CD14-positive monocyte (primary cell): ENCODE data around the gene FCRL3. TPM values are rescaled to one million over a fixed set of nuclear protein-coding genes. Genes with fewer than 3 reads are reported as not detected.

ENCODE experiments used
- DNase-seq, 3 donors: peaks; one replicate each; pipeline ENCODE4 v3.0.0-alpha.2; 2011 to 2022
- H2AFZ ChIP-seq: 2 replicates; pipeline ENCODE4 v1.6.0; 2012; ENCODE audit warnings: mild to moderate bottlenecking, low read depth, low read length, inconsistent platforms; ENCODE audit not compliant: insufficient read depth, poor library complexity, severe bottlenecking
- H3K27ac ChIP-seq, 2 donors: 1 replicate in 1 of 2; 2 replicates in 1 of 2; pipeline ENCODE4 v1.5.1; 2012 to 2013; ENCODE audit warnings: low read length in 2 of 2, control low read depth in 1 of 2, inconsistent platforms in 1 of 2, low read depth in 1 of 2, mild to moderate bottlenecking in 1 of 2
- H3K27me3 ChIP-seq, 2 donors: one replicate each; pipeline versions ENCODE4 v1.6.0 to v1.6.1; 2011 to 2013; ENCODE audit warnings: low read length in 2 of 2; ENCODE audit not compliant: control insufficient read depth in 2 of 2, insufficient read depth in 2 of 2
- H3K36me3 ChIP-seq, 2 donors: replicated peaks in 1 of 2; 1 replicate in 1 of 2; 2 replicates in 1 of 2; pipeline versions ENCODE4 v1.5.1 to v1.6.1; 2012 to 2013; ENCODE audit warnings: low read length in 2 of 2, control low read depth in 1 of 2, inconsistent platforms in 1 of 2, mild to moderate bottlenecking in 1 of 2; ENCODE audit not compliant: insufficient read depth in 2 of 2, control insufficient read depth in 1 of 2
- H3K4me1 ChIP-seq, 2 donors: 1 replicate in 1 of 2; 2 replicates in 1 of 2; pipeline versions ENCODE4 v1.5.1 to v1.6.1; 2012 to 2013; ENCODE audit warnings: low read length in 2 of 2, control low read depth in 1 of 2, inconsistent platforms in 1 of 2, mild to moderate bottlenecking in 1 of 2, moderate library complexity in 1 of 2; ENCODE audit not compliant: insufficient read depth in 2 of 2, control insufficient read depth in 1 of 2
- H3K4me2 ChIP-seq: replicated peaks from 2 replicates; pipeline ENCODE3; 2012; ENCODE audit warnings: low read length, moderate library complexity, mild to moderate bottlenecking; ENCODE audit not compliant: poor library complexity, severe bottlenecking; ENCODE audit errors: extremely low read depth
- H3K4me3 ChIP-seq, 3 experiments: fragments of 200-600 bp in 1 of 3; sonication (generic) in 1 of 3; replicated peaks in 1 of 3; 1 replicate in 2 of 3; 2 replicates in 1 of 3; pipeline ENCODE4 v1.5.1; 2011 to 2013; ENCODE audit warnings: low read length in 3 of 3, mild to moderate bottlenecking in 3 of 3, control low read depth in 2 of 3, low read depth in 2 of 3, inconsistent platforms in 1 of 3, moderate library complexity in 1 of 3
- H3K79me2 ChIP-seq: 2 replicates; pipeline ENCODE4 v1.6.0; 2012; ENCODE audit warnings: mild to moderate bottlenecking, control low read depth, inconsistent platforms, low read length, moderate library complexity; ENCODE audit not compliant: insufficient read depth
- H3K9ac ChIP-seq: 2 replicates; pipeline ENCODE4 v1.6.0; 2017; ENCODE audit warnings: low read length, mild to moderate bottlenecking; ENCODE audit not compliant: insufficient read depth, poor library complexity, severe bottlenecking
- H3K9me3 ChIP-seq, 2 donors: replicated peaks in 1 of 2; 1 replicate in 1 of 2; 2 replicates in 1 of 2; pipeline versions ENCODE4 v1.5.1 to v1.6.1; 2012 to 2013; ENCODE audit warnings: low read length in 2 of 2, control low read depth in 1 of 2; ENCODE audit not compliant: control insufficient read depth in 1 of 2, insufficient read depth in 1 of 2
- H4K20me1 ChIP-seq: 2 replicates; pipeline ENCODE4 v1.6.0; 2012; ENCODE audit warnings: mild to moderate bottlenecking, low read length, control low read depth, moderate library complexity; ENCODE audit not compliant: insufficient read depth
- H3K27ac Mint-ChIP-seq, 7 donors: one replicate each; pipeline ENCODE4 v1.8.0; 2020; ENCODE audit warnings: mild to moderate bottlenecking in 7 of 7, mixed read lengths in 7 of 7, moderate library complexity in 6 of 7, inconsistent platforms in 2 of 7
- H3K27me3 Mint-ChIP-seq, 3 donors: one replicate each; pipeline ENCODE4 v1.8.0; 2021 to 2022; ENCODE audit warnings: low read depth in 3 of 3, mild to moderate bottlenecking in 3 of 3, mixed read lengths in 3 of 3, moderate library complexity in 3 of 3, inconsistent platforms in 1 of 3
- H3K36me3 Mint-ChIP-seq, 2 donors: one replicate each; pipeline ENCODE4 v1.8.0; 2020; ENCODE audit warnings: mixed read lengths in 2 of 2, inconsistent platforms in 1 of 2, mild to moderate bottlenecking in 1 of 2
- H3K4me1 Mint-ChIP-seq: one replicate; pipeline ENCODE4 v1.8.0; 2020; ENCODE audit warnings: mild to moderate bottlenecking, mixed read lengths
- H3K4me3 Mint-ChIP-seq, 2 donors: one replicate each; pipeline ENCODE4 v1.8.0; 2020; ENCODE audit warnings: mild to moderate bottlenecking in 2 of 2, mixed read lengths in 2 of 2, moderate library complexity in 1 of 2
- H3K9me3 Mint-ChIP-seq, 7 donors: one replicate each; pipeline ENCODE4 v1.8.0; 2020 to 2022; ENCODE audit warnings: mixed read lengths in 7 of 7, mild to moderate bottlenecking in 6 of 7, moderate library complexity in 6 of 7, inconsistent platforms in 2 of 7
- WGBS: methylation state at CpG from one replicate; pipeline ENCODE4 v1.1.5; 2013; ENCODE audit warnings: missing lambda C conversion rate; ENCODE audit not compliant: insufficient coverage; 5-methylcytosine and 5-hydroxymethylcytosine counted together
- intact Hi-C, 2 donors: fragments of 100-400 bp; cut with micrococcal nuclease; formaldehyde crosslinking; loops; one replicate each; pipeline versions ENCODE4 v1.15.0 to v1.15.1; 2023
- polyA plus RNA-seq, 3 donors: library from polyadenylated mRNA; depleted of rRNA in 1 of 3; unstranded in 2 of 3; stranded (reverse) in 1 of 3; fragments of 300-500 nt in 2 of 3; fragments of >200 nt in 1 of 3; fragmentation: Illumina TruSeq in 2 of 3; gene quantifications; 1 replicate in 2 of 3; 2 replicates in 1 of 3; pipeline ENCODE4 v1.2.3, GENCODE V29; 2012 to 2021
- TF ChIP-seq, protein P1 (sequence below): fragments of 200-600 bp; IDR thresholded peaks from one replicate; pipeline ENCODE4 v1.8.0; 2022; ENCODE audit warnings: antibody characterized with exemption, mild to moderate bottlenecking

FCRL3 gene
- polyA plus RNA-seq, 3 donors = 0.09 to 0.42 (median 0.32) TPM

DNA sequence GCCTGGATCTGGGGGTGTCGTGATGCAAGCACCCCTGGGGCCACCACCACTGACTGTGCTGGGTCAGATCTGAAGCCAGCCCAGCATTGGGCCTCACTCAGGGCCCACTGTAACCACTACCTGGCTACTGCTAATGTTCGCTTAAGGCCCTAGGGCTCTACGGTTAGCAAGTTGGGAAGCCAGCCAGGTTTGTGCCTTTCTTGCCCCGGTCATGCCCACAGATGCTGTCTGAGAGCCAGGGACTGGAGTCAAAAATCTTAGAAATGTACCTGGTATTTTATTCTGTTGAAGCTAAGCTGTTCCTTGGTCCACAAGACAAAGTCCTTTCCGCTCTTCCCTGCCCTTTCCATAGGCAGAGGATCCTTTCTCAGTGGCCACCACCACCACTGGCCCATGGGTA is 15.2 kb upstream of the FCRL3 start:
- Mint-ChIP-seq H3K27ac (no peak overlapping the region), H3K27me3 (peaks cover 0 to 7% (median 5%) of the 10 kb centered on the region in 3 donors), H3K36me3 (no peaks in the 10 kb centered on the region), H3K4me1 (no peaks in the 10 kb centered on the region), H3K9me3 (peaks cover 0 to 2% (median under 1%) of the 10 kb centered on the region in 7 donors), H3K4me3 (no peak overlapping the region)
- H3K27ac ChIP-seq = no peak overlapping the region
- no peak for DNase-seq
- no peaks in the 10 kb centered on the region for H4K20me1 ChIP-seq
- intact Hi-C loops = no loop called here
- no peak overlapping the region for H3K9ac ChIP-seq
- H3K4me2 ChIP-seq = no peak overlapping the region
- no peak overlapping the region for H3K4me3 ChIP-seq
- H3K79me2 ChIP-seq = no peaks in the 10 kb centered on the region
- TF ChIP-seq, protein P1, sequence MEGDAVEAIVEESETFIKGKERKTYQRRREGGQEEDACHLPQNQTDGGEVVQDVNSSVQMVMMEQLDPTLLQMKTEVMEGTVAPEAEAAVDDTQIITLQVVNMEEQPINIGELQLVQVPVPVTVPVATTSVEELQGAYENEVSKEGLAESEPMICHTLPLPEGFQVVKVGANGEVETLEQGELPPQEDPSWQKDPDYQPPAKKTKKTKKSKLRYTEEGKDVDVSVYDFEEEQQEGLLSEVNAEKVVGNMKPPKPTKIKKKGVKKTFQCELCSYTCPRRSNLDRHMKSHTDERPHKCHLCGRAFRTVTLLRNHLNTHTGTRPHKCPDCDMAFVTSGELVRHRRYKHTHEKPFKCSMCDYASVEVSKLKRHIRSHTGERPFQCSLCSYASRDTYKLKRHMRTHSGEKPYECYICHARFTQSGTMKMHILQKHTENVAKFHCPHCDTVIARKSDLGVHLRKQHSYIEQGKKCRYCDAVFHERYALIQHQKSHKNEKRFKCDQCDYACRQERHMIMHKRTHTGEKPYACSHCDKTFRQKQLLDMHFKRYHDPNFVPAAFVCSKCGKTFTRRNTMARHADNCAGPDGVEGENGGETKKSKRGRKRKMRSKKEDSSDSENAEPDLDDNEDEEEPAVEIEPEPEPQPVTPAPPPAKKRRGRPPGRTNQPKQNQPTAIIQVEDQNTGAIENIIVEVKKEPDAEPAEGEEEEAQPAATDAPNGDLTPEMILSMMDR = no peak
- no peak overlapping the region for H2AFZ ChIP-seq
- WGBS = 100% methylated on average over 4 of the region's 5 CpGs
- H3K4me1 ChIP-seq = no peaks in the 10 kb centered on the region
- peaks cover 0 to 2% of the 10 kb centered on the region in 2 donors for H3K27me3 ChIP-seq
- H3K9me3 ChIP-seq = no peaks in the 10 kb centered on the region
- H3K36me3 ChIP-seq = no peaks in the 10 kb centered on the region

DNA sequence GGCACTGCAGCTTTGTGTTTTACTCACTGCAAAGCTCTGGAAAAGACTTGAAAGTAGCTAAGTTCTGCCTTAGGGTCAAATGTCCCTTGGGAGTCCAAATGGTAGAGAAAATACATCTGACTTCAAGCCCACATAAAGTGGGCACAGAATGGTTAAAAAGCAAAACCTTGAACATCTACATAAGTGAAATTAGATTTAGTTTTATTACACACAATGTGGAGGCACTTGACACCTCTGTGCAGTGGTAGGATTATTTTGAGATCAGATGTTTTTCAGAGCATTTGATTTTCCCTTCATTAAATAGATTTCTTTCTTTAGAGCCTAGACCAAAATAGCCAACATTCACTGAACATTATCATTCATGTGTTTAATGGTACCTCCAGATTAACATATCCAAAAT is 11.2 kb upstream of the FCRL3 start:
- DNase-seq = no peak
- no peak overlapping the region for H3K4me3 Mint-ChIP-seq
- Histone ChIP-seq H3K4me3 (no peak overlapping the region), H2AFZ (no peak overlapping the region), H3K27me3 (peaks cover 0 to 2% of the 10 kb centered on the region in 2 donors), H3K79me2 (no peaks in the 10 kb centered on the region), H3K4me1 (no peaks in the 10 kb centered on the region), H3K9me3 (no peaks in the 10 kb centered on the region), H3K9ac (no peak overlapping the region), H3K4me2 (no peak overlapping the region), H3K27ac (no peak overlapping the region), H4K20me1 (no peaks in the 10 kb centered on the region), H3K36me3 (no peaks in the 10 kb centered on the region)
- peaks cover 4 to 9% (median 5%) of the 10 kb centered on the region in 3 donors for H3K27me3 Mint-ChIP-seq
- intact Hi-C loops = no loop called here
- H3K9me3 Mint-ChIP-seq = peaks cover 0 to 2% (median 0%) of the 10 kb centered on the region in 7 donors
- no peaks in the 10 kb centered on the region for H3K36me3 Mint-ChIP-seq
- TF ChIP-seq, protein P1 = no peak
- H3K4me1 Mint-ChIP-seq = no peaks in the 10 kb centered on the region
- no peak overlapping the region for H3K27ac Mint-ChIP-seq
